Karpas-422 (cell line): Measurements from ENCODE around the gene SUPT6H. TPM values are rescaled to one million over a fixed set of nuclear protein-coding genes. Genes with fewer than 3 reads are reported as not detected.

Experiments
- DNase-seq: peaks from one replicate; pipeline ENCODE4 v3.0.0-alpha.2; 2015
- H2AFZ ChIP-seq: fragments of 200-600 bp; sonication (generic); 2 replicates; pipeline ENCODE4 v1.6.1; 2014; ENCODE audit warnings: antibody characterized with exemption, low read length, mixed read lengths
- H3K27ac ChIP-seq: fragments of 200-600 bp; sonication (generic); 2 replicates; pipeline ENCODE4 v1.5.1; 2014; ENCODE audit warnings: mild to moderate bottlenecking, low read length, moderate library complexity
- H3K27me3 ChIP-seq: fragments of 200-600 bp; sonication (generic); 2 replicates; pipeline ENCODE4 v1.6.1; 2014; ENCODE audit warnings: low read length, mixed read lengths
- H3K36me3 ChIP-seq: fragments of 200-600 bp; sonication (generic); 2 replicates; pipeline ENCODE4 v1.6.1; 2014; ENCODE audit warnings: low read length, mixed read lengths; ENCODE audit not compliant: insufficient read depth
- H3K4me1 ChIP-seq: fragments of 200-600 bp; sonication (generic); 2 replicates; pipeline ENCODE4 v1.6.1; 2014; ENCODE audit warnings: mild to moderate bottlenecking, low read length, mixed read lengths
- H3K4me2 ChIP-seq: fragments of 200-600 bp; sonication (generic); 2 replicates; pipeline ENCODE4 v1.6.1; 2014; ENCODE audit warnings: low read length, low read depth, mild to moderate bottlenecking; ENCODE audit not compliant: poor library complexity, severe bottlenecking
- H3K4me3 ChIP-seq: fragments of 200-600 bp; sonication (generic); 2 replicates; pipeline ENCODE4 v1.5.1; 2014; ENCODE audit warnings: mild to moderate bottlenecking, antibody characterized with exemption, low read length, mixed read lengths
- H3K79me2 ChIP-seq: fragments of 200-600 bp; sonication (generic); 2 replicates; pipeline ENCODE4 v1.6.1; 2014; ENCODE audit warnings: mild to moderate bottlenecking, low read length, mixed read lengths
- H3K9ac ChIP-seq: fragments of 200-600 bp; sonication (generic); 2 replicates; pipeline ENCODE4 v1.6.0; 2014; ENCODE audit warnings: low read length
- H3K9me2 ChIP-seq: fragments of 200-600 bp; sonication (generic), shearing (Covaris generic); replicated peaks from 2 replicates; pipeline ENCODE4 v1.6.0; 2014; ENCODE audit warnings: mild to moderate bottlenecking, low read length, moderate library complexity; ENCODE audit not compliant: insufficient read depth
- H3K9me3 ChIP-seq: fragments of 300-700, 200-600 bp; sonication (generic); 2 replicates; pipeline ENCODE4 v1.6.1; 2014; ENCODE audit warnings: low read length, mixed read lengths
- H4K20me1 ChIP-seq: fragments of 200-600 bp; sonication (generic); 2 replicates; pipeline ENCODE4 v1.6.1; 2014; ENCODE audit warnings: mild to moderate bottlenecking, antibody characterized with exemption, low read length, low read depth; ENCODE audit not compliant: insufficient read depth
- total RNA-seq: library from RNA; depleted of rRNA; stranded (reverse); fragments of >200 nt; shearing (Covaris generic); gene quantifications from 2 replicates; pipeline ENCODE4 v1.2.3, GENCODE V29; 2014; ENCODE audit warnings: low replicate concordance

The SUPT6H gene
- total RNA-seq, 1 experiment from 2014 or later: 91.5 TPM

DNA sequence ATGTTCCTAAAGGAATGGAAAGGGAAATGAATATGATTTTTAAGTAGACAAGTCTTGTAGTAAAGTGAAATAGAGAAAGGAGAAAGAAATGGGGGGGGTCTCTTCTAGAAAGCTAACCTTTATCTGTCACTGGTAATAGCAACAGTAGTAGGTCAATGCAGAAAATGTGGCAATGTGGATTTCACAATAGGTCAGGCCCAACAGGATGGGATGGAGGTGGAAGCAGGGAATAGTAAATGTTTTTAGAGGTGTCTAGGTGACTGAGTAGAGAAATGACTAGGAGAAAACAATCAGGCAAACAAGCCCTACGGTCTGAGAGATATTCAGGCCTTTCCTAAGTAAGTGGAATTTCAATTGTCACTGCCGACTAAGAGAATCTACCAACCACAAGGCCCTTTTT, 42.0 kb upstream of the SUPT6H start:
- H4K20me1 ChIP-seq: peaks cover 8% of the 10 kb centered on the region; the same call in 1 of the 2 replicates
- no peak overlapping the region for H3K9ac ChIP-seq
- H3K27ac ChIP-seq: no peak overlapping the region
- peaks cover 77% of the 10 kb centered on the region; the same call in 1 of the 2 replicates for H3K36me3 ChIP-seq
- H3K9me3 ChIP-seq: no peaks in the 10 kb centered on the region
- no peak overlapping the region for H3K4me3 ChIP-seq
- H3K4me1 ChIP-seq: peaks cover 2% of the 10 kb centered on the region
- no peaks in the 10 kb centered on the region for H3K9me2 ChIP-seq
- peaks cover 6% of the 10 kb centered on the region; the same call in 1 of the 2 replicates for H3K79me2 ChIP-seq
- DNase-seq: no peak
- H3K27me3 ChIP-seq: no peaks in the 10 kb centered on the region
- no peak overlapping the region for H2AFZ ChIP-seq
- H3K4me2 ChIP-seq: no peak overlapping the region

DNA sequence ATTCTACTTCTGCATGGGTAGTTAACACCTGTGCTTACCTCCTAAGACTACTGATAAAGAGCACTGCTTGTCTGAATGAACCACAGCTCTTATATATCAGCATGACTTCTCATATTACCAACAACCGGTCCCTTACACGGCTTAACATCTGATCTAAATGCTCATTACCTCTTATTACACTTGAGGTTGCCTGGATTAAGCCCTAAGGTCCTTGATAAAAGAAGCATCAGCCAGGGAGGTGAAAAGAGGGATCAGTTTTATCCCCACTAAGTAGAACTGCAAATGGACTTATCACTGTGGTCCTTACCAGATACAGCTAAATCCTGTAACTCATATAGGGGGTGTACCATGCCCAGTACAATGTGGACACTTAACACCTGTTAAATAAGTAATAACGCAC, 39.8 kb upstream of the SUPT6H start:
- no peak overlapping the region for H2AFZ ChIP-seq
- H3K27me3 ChIP-seq: no peaks in the 10 kb centered on the region
- H3K79me2 ChIP-seq: peaks cover 6% of the 10 kb centered on the region; the same call in 1 of the 2 replicates
- H3K4me1 ChIP-seq: peaks cover 2% of the 10 kb centered on the region; the same call in 1 of the 2 replicates
- H3K9ac ChIP-seq: no peak overlapping the region
- H3K9me2 ChIP-seq: no peaks in the 10 kb centered on the region
- H4K20me1 ChIP-seq: peaks cover 5% of the 10 kb centered on the region; the same call in 1 of the 2 replicates
- H3K36me3 ChIP-seq: peaks cover 71% of the 10 kb centered on the region; the same call in 1 of the 2 replicates
- DNase-seq: no peak
- no peaks in the 10 kb centered on the region for H3K9me3 ChIP-seq
- no peak overlapping the region for H3K27ac ChIP-seq
- H3K4me3 ChIP-seq: no peak overlapping the region
- H3K4me2 ChIP-seq: no peak overlapping the region

DNA sequence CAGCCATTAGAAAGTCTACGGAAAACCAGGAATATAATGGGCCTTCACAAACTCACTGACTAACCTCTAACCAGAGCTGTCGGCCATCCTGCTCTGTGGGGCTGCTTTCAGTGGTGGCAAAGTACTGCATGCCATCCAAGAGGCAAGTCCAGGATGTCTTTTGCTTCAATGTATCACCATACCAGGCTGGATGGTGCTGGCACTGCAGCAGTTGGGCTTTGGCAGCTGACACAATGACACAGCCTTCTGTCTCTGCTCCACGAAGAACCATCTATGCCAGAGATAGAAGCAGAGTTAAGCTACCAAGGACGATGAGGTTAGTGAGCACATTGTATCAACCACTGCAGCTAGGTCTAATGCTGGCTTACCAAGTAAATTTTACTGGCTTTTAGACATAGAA, 38.3 kb upstream of the SUPT6H start:
- Histone ChIP-seq H4K20me1 (peaks cover 5% of the 10 kb centered on the region; the same call in 1 of the 2 replicates), H2AFZ (no peak overlapping the region), H3K4me2 (no peak overlapping the region), H3K4me1 (peaks cover 2% of the 10 kb centered on the region; the same call in 1 of the 2 replicates), H3K4me3 (no peak overlapping the region), H3K9me3 (no peaks in the 10 kb centered on the region), H3K9me2 (no peaks in the 10 kb centered on the region), H3K9ac (no peak overlapping the region), H3K36me3 (peaks cover 74% of the 10 kb centered on the region; the same call in 1 of the 2 replicates), H3K27ac (no peak overlapping the region), H3K27me3 (no peaks in the 10 kb centered on the region), H3K79me2 (peaks cover 10% of the 10 kb centered on the region; the same call in 1 of the 2 replicates)
- no peak for DNase-seq

DNA sequence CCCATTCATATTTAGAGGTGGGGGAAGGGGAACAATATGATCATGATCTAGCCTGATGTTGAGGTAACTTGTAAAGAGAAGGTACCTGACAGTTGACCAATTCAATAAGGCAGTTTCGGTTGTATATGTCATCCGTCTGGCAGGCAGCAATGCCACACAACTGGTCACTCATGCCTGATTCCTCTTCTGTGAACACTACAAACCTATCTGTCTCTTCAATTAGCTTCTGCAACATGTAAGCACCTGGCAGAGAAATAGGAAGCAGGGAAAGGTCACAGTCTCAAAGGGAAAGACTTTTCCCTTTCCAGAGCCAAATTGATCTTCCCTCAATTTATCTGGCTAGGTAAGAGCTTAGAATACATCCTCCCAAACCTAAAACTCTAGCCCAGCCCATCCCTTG, 37.9 kb upstream of the SUPT6H start:
- no peak for DNase-seq
- H3K27ac ChIP-seq: no peak overlapping the region
- no peaks in the 10 kb centered on the region for H3K9me3 ChIP-seq
- peaks cover 70% of the 10 kb centered on the region; the same call in 1 of the 2 replicates for H3K36me3 ChIP-seq
- H3K4me3 ChIP-seq: no peak overlapping the region
- H3K9me2 ChIP-seq: no peaks in the 10 kb centered on the region
- H2AFZ ChIP-seq: no peak overlapping the region
- no peak overlapping the region for H3K4me2 ChIP-seq
- peaks cover 5% of the 10 kb centered on the region; the same call in 1 of the 2 replicates for H4K20me1 ChIP-seq
- peaks cover 10% of the 10 kb centered on the region; the same call in 1 of the 2 replicates for H3K79me2 ChIP-seq
- no peaks in the 10 kb centered on the region for H3K27me3 ChIP-seq
- H3K4me1 ChIP-seq: peaks cover 2% of the 10 kb centered on the region; the same call in 1 of the 2 replicates
- H3K9ac ChIP-seq: no peak overlapping the region

DNA sequence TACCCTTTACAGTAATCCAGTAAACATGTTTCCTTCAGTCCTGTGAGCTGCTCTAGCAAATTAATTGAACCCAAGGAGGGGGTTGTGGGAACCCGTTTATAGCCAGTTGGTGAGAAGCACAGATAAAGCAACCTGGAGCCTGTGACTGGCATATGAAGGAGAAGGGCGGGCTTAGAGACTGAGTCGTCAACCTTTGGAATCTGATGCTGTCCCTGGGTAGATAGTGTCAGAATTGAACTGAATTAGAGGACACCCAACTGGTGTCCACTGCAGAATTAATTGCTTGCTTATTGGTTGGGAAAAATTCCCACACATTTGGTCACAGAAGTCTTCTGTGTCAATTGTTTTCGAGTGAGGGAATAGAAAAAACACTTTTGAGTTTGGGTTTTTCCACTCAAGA, 35.2 kb upstream of the SUPT6H start:
- no peak for DNase-seq
- Histone ChIP-seq H3K36me3 (peaks cover 59% of the 10 kb centered on the region), H3K9me3 (no peaks in the 10 kb centered on the region)

DNA sequence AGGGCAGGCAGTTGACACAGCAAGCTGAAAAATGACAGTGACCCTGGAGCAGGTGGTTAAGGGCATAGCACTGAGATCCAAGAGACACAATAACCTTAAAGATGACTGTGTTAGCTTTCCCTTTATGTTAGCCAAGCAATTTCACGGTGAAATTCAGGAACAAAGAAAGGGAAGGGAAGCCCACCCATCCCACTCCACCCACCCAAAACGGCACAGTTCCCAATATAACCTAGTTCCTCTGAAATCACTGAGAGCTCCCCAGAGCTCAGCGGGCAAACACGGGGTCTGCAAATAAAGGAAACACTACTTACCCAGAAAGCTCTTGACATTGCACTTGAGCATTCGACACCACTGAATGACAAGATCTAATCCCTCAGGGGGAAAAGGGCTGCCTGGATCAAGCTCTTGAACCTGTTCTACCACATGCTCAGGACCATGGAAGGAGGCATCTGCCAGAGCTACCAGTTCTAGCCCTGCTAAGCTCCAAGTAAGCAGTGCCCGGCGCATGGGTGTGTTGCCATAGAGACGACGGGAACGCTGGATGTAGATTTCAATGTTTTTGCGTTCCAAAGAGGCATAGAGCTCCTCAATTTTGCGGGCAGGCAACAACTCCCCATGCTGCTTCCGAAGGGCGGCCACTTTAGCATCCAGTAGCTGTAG, 27.7 kb upstream of the SUPT6H start:
- H3K9me2 ChIP-seq: no peaks in the 10 kb centered on the region
- no peak overlapping the region for H3K9ac ChIP-seq
- H3K79me2 ChIP-seq: peaks cover 65% of the 10 kb centered on the region
- no peak overlapping the region for H3K27ac ChIP-seq
- no peak overlapping the region for H3K4me2 ChIP-seq
- peaks cover 32% of the 10 kb centered on the region for H4K20me1 ChIP-seq
- H2AFZ ChIP-seq: no peak overlapping the region
- no peaks in the 10 kb centered on the region for H3K9me3 ChIP-seq
- H3K4me3 ChIP-seq: no peak overlapping the region
- H3K36me3 ChIP-seq: peaks cover 80% of the 10 kb centered on the region
- no peaks in the 10 kb centered on the region for H3K27me3 ChIP-seq
- DNase-seq: no peak
- no peaks in the 10 kb centered on the region for H3K4me1 ChIP-seq

More for the DNA sequence above, 35.2 kb upstream of the SUPT6H start:
- Histone ChIP-seq H3K27ac (no peak overlapping the region), H2AFZ (no peak overlapping the region), H3K4me1 (peaks cover 2% of the 10 kb centered on the region; the same call in 1 of the 2 replicates), H3K27me3 (no peaks in the 10 kb centered on the region), H3K9me2 (no peaks in the 10 kb centered on the region), H3K9ac (no peak overlapping the region), H3K79me2 (peaks cover 8% of the 10 kb centered on the region; the same call in 1 of the 2 replicates), H4K20me1 (peaks cover 5% of the 10 kb centered on the region; the same call in 1 of the 2 replicates), H3K4me2 (no peak overlapping the region), H3K4me3 (no peak overlapping the region)

DNA sequence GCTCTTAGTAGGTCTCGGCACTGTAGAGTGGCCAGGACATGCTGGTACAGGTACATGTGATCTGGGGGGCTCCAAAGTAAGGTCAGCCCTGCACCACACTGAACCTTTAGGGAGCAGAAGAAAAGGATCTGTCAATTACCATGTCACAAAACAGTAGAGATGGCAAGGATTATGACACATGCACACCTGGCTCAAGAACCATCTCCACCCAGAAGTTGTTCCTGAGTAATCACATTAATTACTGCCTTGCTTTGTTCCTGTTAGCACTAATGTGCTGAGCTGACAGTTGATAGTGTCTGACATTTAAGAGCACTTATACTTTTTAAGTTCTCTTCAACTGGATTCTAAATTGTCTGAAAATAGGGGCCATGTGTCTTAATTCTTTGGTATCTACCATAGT, 26.5 kb upstream of the SUPT6H start:
- H4K20me1 ChIP-seq: peaks cover 32% of the 10 kb centered on the region
- no peaks in the 10 kb centered on the region for H3K4me1 ChIP-seq
- no peak overlapping the region for H3K9ac ChIP-seq
- no peak overlapping the region for H2AFZ ChIP-seq
- DNase-seq: no peak
- no peak overlapping the region for H3K4me3 ChIP-seq
- H3K9me3 ChIP-seq: no peaks in the 10 kb centered on the region
- H3K27ac ChIP-seq: no peak overlapping the region
- H3K79me2 ChIP-seq: peaks cover 72% of the 10 kb centered on the region
- peaks cover 87% of the 10 kb centered on the region for H3K36me3 ChIP-seq
- H3K4me2 ChIP-seq: no peak overlapping the region
- no peaks in the 10 kb centered on the region for H3K9me2 ChIP-seq
- H3K27me3 ChIP-seq: no peaks in the 10 kb centered on the region

DNA sequence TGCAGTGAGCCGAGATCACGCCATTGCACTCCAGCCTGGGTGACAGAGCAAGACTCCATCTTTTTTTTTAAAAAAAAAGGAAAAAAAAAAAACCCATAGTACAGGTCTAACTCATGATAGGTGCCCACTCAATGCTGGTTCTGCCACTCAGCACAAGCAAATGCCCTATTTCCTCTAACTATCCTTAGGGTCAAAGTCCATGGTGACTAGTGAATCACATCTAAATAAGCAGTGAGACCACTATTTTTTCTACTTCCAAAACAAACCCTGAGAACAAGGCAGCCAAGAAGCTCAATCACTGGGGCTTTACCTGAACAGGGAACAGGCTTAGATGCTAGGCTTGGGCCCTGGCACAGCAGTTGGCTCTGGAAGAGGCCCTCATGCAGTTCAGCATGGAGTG, 20.4 kb upstream of the SUPT6H start:
- Histone ChIP-seq H3K79me2 (peaks cover 74% of the 10 kb centered on the region), H3K4me2 (no peak overlapping the region), H3K9me2 (no peaks in the 10 kb centered on the region), H3K9ac (no peak overlapping the region), H3K36me3 (peaks cover 60% of the 10 kb centered on the region), H3K9me3 (no peaks in the 10 kb centered on the region), H3K4me1 (peaks cover 21% of the 10 kb centered on the region), H3K27me3 (no peaks in the 10 kb centered on the region), H4K20me1 (peaks cover 12% of the 10 kb centered on the region; the same call in 1 of the 2 replicates), H2AFZ (no peak overlapping the region), H3K27ac (no peak overlapping the region), H3K4me3 (no peak overlapping the region)
- no peak for DNase-seq
